ENCODE data around the gene MYO3B.
"Not testable (repeated sequence)": the region's sequence is repeated elsewhere in the genome, so short reads cannot be mapped to it uniquely, and the experiment has no call there.

The MYO3B gene

DNA sequence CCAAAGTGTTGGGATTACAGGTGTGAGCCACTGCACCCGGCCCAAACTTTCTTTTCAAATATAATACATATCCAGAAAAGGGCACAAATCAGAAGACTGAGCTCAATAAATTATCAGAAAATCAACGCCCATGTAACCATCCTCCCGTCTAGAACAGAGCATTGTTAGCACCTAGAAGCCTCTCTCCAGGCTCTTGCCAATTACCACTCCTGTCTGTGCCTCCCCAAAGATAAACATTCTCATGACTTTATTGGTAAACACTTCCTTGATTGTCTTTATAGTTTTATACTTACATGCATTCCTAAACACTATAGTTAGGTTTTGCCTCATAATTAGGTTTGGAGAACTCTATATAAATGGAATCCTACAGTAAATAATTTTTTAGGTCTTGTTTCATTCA lies 478.7 kb downstream of the MYO3B start:
- no peak for DNase-seq

DNA sequence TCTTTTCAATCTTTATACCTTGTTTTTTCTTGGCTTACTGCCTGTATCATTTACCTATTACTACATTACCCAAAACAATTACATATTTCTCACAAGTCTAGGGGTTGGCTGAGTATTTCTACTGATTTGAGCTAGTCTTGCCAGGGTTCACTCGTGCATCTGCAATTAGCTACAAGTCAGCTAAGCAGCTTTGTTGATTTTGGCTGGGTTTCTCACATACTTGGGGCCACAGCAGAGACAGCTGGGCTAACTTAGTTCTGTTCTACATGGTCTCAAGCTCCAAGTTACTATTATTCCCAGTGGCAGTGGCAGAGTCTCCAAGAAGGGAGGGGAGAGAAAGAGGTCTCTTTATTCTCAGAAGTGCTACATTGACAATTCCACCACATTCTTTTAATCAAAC lies 482.5 kb downstream of the MYO3B start:
- peak; percentile 49 for DNase-seq

DNA sequence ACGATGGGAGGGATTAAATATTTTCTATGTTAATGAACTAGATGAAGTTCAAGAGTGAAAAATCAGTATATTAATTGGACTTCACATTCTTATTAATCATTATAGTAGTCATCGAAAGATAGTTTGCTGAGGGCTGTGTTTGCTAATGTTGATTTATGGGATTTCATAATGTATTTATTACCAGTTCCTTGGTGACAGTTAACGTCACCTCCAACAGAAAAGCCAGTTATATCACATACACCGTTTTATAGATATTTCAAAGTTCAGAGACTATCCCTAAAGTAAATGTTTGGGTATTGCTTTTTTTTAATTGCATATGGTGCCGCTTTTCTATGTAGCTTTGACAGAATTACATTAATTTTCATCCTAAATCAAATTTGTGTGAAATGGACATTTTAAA lies 487.8 kb downstream of the MYO3B start:
- no peak for DNase-seq

DNA sequence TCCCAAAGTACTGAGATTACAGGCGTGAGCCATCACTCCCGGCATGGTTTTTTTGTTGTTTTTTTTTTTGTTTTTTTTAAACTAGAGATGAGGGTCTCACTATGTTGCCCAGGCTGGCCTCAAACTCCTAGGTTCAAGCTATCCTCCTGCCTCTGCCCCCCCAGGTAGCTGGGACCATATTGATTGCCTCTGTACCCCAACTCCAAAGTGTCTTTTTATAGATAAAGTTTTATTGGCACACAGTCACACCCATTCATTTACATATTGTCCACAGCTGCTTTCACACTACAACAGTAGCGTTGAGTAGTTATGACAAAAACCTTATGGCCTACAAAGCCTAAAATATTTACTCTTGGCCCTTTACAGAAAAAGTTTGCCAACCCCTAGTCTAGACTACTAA lies 492.0 kb downstream of the MYO3B start:
- DNase-seq: no peak

DNA sequence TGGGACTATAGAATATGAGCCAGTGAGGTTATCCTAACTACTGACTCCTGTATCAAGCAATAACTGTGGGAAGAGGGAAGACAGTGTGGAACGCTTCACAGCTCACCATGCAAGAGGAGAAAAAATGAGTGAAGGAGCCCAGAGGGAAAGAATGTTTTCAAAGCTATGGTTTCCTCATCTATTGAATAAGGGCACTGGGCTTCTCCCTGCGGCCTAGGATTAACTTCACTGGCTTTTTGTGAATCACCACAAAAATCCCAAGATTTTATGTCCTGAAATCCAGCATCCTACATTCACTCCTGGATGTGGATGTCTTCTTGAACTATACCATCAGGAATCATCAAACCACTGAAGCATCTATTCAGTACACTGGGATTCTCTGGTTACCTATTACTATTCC lies 492.7 kb downstream of the MYO3B start:
- DNase-seq: no peak

DNA sequence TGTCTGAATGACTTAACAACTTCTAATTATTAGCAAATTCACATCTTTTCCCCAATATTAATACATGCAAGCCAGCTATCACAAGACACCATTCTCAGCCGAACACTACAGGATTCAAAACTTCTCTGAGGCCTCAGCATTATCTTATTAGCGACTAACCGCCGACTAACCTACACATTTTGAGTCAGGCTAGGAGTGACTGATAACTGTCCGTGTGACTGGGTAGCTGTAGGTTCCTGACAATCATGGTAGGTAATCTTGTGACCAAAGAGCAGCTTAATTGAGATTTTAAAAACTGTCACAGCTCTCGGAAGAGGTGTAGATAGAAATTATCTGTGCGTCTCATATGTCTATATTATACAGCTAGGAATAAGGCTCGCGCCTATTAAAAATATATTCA lies 493.1 kb downstream of the MYO3B start:
- DNase-seq: no peak

DNA sequence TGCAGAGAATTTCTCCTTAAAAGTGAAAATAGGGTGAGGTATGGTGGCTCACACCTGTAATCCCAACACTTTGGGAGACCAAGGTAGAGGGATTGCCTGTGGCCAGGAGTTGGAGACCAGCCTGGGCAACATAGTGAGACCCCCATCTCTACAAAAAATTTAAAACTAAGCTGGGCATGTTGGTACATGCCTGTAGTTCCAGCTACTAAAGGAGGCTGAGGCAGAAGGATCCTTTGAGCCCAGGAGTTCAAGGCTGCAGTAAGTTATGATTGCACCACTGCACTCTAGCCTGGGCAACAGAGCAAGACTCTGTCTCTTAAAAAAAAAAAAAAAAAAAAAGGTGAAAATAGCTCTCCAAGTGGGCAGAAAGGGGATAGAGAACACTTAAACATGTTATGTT lies 496.3 kb downstream of the MYO3B start:
- DNase-seq: not testable (repeated sequence)

DNA sequence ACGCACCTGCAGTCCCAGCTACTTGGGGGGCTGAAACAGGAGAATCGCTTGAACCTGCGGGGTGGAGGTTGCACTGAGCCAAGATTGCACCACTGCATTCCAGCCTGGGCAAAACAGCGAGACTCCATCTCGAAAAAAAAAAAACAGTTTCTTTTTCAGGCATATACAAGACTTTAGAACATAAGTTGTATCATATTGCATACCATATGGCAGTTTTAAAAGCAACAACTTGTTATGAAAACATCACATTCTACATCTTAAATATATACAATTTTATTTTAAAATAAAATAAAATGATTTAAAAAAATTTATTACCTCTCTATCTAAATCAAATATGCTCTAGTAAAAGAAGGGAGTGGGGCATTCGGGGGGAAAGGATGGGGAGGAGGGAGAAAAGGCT lies 497.8 kb downstream of the MYO3B start:
- no peak for DNase-seq

DNA sequence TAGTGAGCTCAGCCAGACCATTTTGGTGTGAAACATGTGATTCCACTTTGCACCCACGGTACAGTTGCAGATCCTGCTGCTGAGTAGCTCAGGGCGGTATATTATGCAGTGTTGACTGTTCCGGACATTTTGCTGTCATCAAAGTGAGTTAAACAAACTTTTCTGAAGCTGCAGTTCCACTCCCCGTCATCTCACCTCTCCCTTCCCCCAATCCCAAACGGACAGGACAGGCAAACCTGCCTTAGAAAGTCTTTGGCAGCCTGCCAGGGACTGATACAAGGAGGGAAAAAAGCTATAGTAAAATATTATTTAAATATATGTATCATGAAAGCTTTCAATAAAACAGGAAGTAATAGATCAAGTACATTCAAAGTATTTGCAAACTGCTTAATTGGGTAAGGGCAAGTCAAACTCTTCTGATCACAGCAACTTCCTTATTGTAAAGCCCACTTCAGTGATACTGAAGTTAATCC lies 501.7 kb downstream of the MYO3B start:
- DNase-seq: peak; percentile 91

DNA sequence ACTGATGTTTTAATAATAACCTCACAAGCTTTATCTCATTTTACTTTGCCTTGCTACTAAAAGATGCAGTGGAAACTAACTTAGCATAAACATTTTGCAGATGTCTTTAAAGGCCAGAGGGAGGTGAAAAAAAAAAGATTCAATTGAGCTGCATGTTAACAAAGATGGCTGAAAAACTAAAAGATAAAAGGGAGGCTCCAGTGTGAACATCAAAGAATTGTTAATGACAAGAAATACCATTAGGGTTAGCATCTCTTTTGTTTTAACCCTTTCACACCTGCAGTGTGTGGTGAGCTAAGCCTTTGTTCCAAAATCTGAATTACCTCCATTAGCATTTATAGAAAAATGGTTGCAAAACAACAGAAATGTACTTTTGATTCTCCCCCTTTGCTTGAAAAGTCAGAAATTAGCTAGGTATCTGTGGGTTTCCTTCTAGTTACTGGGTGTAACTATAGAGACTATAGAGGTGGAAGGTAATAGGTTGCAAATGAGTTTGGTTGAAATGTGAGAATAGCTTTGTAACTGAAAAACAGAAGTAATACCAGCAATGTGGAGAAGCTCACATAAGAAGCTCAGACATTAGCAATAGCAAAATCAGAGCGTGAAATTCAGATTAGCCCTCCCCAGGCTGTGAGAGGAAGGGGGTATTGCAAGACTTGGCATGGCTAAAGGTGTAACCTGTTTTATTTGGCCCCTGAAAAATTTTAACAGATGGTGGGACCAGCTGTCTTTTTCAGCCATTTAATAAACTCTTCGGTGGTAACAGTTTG lies 502.4 kb downstream of the MYO3B start:
- DNase-seq: no peak

DNA sequence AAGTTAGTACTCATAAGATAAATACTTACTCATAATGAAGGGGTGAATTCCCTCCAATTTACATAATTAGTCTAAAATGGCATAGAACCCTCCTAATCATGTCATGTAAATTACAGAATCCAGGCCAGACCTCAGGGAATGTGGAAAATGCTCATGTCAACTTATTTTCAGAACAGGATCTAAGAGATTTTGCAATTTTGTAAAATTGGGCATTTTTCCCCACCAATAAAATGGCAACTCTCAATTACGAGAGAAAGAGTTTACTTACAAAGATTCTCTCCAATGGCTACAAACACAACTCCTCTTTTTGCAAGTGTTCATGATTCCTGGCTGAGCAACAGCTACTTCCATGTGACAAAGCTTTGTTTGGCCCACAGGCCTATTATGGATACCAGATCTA lies 503.4 kb downstream of the MYO3B start:
- no peak for DNase-seq

DNA sequence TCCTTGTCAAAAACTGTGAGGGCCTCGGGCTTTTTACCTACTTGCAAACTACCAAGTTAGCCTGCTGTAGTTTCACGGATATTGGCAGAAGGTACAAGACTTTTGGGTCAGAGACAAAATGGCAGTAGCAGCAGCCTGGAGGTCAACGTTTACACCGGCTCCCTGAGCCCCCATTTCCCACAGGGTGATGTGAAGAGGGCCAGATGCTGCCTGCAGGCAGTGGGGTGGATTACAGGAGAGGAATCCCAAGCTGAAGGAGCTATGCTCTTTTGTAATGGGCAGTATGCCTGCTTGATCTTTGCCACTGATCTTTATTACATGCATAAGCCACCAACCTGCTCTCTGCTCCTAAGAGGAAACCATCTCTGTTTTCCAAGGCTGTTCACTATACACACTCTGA lies 507.6 kb downstream of the MYO3B start:
- DNase-seq: no peak

DNA sequence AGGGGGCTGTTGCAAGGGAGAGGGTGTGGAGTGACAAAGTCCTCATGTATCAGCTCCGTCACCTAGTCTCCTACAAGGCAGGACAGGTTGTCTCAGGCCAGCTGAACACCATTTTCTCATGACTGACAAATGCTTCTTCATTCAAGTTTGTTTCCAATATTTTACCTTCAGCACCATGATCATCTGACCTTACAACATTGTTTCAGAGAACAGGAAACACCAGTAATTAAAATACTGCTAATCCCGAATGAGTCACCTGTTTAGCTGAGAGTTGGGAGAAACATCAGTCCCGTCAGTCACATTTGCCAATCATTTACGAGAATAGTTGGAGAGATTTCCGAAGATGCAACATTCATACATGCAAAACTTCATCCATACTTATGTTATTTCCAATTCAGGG lies 511.5 kb downstream of the MYO3B start:
- no peak for DNase-seq

DNA sequence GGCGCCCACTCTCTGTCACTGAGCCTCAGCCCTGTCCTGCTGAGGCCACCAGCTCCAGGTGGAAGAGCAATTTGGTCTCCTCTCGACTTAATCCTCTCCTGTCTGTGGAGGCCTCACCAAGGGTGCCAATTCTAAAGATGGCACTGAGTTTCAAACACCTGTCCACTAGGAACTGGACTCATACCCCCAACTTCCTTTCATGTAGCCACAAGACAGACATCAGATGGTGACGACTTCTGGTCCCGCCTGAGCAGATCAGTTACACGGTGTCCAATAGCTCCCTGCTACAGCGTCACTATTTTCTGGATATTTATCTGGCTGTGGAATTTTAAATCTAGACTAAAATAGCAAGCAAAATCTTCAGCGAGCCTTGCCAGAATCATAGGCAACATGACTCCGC lies 512.7 kb downstream of the MYO3B start:
- DNase-seq: no peak

DNA sequence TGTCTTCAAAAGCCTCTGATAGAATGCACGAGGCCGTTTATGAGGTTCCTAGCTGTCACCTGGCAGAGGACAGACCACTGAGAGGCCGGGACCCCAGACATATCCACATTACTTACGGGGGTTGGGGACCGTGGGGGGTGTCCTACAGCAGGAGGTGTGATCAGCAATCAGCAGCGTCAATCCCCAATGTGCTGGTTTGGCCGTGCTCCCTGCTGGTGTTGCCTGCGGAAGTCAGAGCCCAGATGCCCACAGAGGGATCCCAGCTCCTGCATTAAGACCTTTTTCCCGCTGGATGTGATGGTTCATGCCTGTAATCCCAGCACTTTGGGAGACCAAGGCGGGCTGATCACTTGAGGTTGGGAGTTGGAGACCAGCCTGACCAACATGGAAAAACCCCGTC lies 516.4 kb downstream of the MYO3B start:
- DNase-seq: no peak

DNA sequence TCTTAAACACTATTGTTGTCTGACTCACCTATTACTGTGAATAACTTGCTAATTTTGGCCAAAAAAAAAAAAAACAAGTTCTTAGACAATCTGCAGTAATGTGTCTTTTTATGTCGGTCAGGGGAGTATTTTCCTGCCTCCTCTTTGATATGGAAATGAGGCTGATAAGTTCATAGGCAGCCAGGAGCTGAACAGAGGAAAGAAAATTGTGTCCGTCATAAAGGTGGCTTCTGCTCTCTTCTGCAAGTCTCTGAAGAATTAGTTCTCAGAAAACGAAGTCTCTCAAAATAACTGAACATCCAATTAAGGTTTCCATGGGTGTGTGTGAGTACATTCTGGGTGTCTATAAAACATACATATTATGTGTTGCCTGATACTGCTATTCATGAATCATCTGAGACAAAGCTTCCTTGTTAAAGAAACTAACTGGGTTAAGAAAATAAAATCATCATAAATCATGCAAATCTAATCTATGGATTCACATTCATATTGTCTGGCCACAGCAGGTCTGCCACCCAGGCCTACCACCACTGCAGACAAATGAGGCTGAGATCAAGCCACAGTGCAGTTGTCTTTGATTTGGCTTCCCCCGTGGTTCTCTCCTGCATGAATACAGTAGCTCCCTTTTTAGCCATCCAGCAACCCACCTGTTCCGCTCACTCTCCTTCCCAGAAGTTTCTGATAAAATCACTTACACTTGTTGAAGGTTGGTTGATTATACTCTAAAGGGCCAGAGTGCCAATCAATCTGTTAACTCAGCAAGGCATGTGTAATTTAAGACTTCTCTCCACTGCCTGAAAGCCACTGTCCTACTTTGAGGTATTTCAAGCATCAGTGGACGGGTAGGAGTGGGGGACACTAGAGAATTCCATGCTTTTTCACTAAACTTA lies 517.8 kb downstream of the MYO3B start:
- no peak for DNase-seq

DNA sequence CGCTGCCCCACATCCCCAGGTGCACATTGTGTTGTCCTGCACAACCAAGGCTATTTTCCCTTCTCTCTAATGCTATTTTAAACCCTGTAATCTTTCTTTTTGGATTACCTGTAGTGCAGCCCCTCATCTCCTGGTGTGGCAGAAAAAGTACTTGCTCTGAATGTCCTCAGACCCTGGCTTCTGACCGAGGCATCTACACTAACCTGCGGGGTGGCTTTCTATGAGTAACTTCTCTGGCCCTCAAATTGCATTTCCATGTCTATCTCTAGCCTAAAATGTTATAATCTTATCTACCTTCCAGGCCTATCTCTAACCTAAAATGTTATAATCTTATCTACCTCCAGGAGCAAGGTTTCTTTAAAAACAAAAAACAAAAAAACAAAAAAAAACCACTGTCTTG lies 519.0 kb downstream of the MYO3B start:
- DNase-seq: no peak

DNA sequence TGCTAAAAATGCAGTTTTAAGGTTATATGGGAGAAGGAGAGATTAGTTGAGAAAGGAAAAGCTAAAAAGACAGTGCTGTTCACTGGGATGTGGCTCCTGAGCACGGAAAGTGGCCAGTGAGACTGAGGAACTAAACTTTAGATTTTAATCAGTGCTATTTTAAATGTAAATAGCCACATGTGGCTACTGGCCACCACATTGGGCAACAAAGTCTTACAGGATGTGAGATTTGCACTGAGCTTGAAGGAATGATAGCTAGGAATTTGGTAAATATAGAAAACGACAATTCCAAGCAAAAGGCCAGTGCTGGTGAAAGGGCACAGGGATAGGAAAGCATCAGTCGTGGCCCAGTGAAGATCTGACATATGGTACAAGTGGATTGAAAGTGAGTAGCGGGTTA lies 523.1 kb downstream of the MYO3B start:
- DNase-seq: no peak

DNA sequence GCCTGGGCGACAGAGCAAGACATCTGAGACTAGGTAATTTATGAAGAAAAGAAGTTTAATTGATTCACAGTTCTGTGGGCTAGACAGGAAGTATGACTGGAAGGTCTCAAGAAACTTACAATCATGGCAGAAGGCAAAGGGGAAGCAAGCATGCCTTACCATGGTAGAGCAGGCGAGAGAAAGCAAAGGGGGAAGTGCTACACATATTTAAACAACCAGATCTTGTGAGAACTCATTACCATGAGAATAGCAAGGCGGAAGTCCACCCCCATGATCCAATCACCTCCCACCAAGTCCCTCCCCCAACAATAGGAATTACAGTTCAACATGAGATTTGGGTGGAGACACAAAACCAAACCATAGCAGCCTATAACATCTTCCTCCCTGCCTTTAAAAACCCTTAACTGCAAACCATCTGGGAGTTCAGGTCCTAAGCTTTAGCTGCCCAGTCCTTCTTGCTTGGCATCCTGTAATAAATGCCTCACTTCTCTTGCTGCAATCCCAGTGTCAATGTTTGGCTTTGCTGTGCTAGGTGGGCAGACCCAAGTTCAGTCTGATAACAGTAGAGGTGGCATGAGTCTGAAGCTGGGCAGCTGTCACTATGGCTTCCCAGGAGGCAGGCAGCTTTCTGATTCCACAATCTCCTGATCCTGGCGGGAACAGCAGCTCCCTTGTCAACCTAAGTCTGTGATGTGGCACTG lies 526.0 kb downstream of the MYO3B start:
- no peak for DNase-seq

Measured in DMS53 (cell line).